ENCODE results near the gene PSG2.
"Not testable (repeated sequence)": the region's sequence is repeated elsewhere in the genome, so short reads cannot be mapped to it uniquely, and the experiment has no call there.

GRCh38 chr19:43104215-43104850 lies 21.8 kb upstream of the PSG2 start:
- TF ChIP-seq CTCF, POLR2A (IDR thresholded peaks at IDR 0.05): not testable (repeated sequence)
